GM23338 (cell line): Measurements from ENCODE around the gene APCDD1L. TPM values are rescaled to one million over a fixed set of nuclear protein-coding genes. Genes with fewer than 3 reads are reported as not detected.

ENCODE experiments used
- ATAC-seq: fragments of 200-7000 bp; cut with Tn5 transposase; 3 replicates; pipeline ENCODE4 v1.9.1; 2020
- DNase-seq: peaks from one replicate; pipeline ENCODE4 v3.0.0-alpha.2; 2015; ENCODE audit warnings: low spot score
- H2AFZ ChIP-seq: fragments of 200-600 bp; sonication (generic); 2 replicates; pipeline ENCODE4 v1.8.0; 2016; ENCODE audit warnings: antibody characterized with exemption, mild to moderate bottlenecking, moderate library complexity
- H3F3A ChIP-seq: fragments of 200-600 bp; sonication (generic); replicated peaks from 2 replicates; pipeline ENCODE4 v1.8.0; 2017; ENCODE audit warnings: antibody characterized with exemption, mixed run types, low read depth
- H3K27ac ChIP-seq: fragments of 200-600 bp; sonication (generic); 2 replicates; pipeline ENCODE4 v1.6.1; 2016; ENCODE audit warnings: low read depth
- H3K27me3 ChIP-seq: fragments of 200-600 bp; sonication (generic); 2 replicates; pipeline ENCODE4 v1.8.0; 2016; ENCODE audit warnings: mild to moderate bottlenecking, mixed run types, moderate library complexity; ENCODE audit not compliant: insufficient read depth
- H3K36me3 ChIP-seq: fragments of 200-600 bp; sonication (generic); 2 replicates; pipeline ENCODE4 v1.8.0; 2016; ENCODE audit warnings: mild to moderate bottlenecking; ENCODE audit not compliant: insufficient read depth
- H3K4me1 ChIP-seq: fragments of 200-600 bp; sonication (generic); 2 replicates; pipeline ENCODE4 v1.8.0; 2016; ENCODE audit warnings: mild to moderate bottlenecking, moderate library complexity; ENCODE audit not compliant: insufficient read depth
- H3K4me2 ChIP-seq: fragments of 200-600 bp; sonication (generic); 2 replicates; pipeline ENCODE4 v1.7.1; 2017; ENCODE audit warnings: mixed run types
- H3K4me3 ChIP-seq: fragments of 200-600 bp; sonication (generic); 2 replicates; pipeline ENCODE4 v1.6.1; 2016; ENCODE audit warnings: mixed run types
- H3K79me2 ChIP-seq: fragments of 200-600 bp; sonication (generic); replicated peaks from 2 replicates; pipeline ENCODE4 v1.8.0; 2017; ENCODE audit warnings: mild to moderate bottlenecking; ENCODE audit not compliant: insufficient read depth
- H3K9me2 ChIP-seq: fragments of 200-600 bp; sonication (generic); 2 replicates; pipeline ENCODE4 v1.8.0; 2017; ENCODE audit not compliant: insufficient read depth
- H4K20me1 ChIP-seq: fragments of 200-600 bp; sonication (generic); replicated peaks from 2 replicates; pipeline ENCODE4 v1.8.0; 2017; ENCODE audit warnings: mild to moderate bottlenecking; ENCODE audit not compliant: insufficient read depth
- H3K27ac Mint-ChIP-seq: 2 replicates; pipeline ENCODE4 v1.8.0; 2020; ENCODE audit warnings: inconsistent platforms, mild to moderate bottlenecking, moderate library complexity, mixed read lengths
- H3K27me3 Mint-ChIP-seq: 3 replicates; pipeline ENCODE4 v1.8.0; 2022; ENCODE audit warnings: low read depth, mild to moderate bottlenecking, moderate library complexity, mixed read lengths, inconsistent platforms; ENCODE audit not compliant: insufficient read depth, poor library complexity
- H3K36me3 Mint-ChIP-seq: 3 replicates; pipeline ENCODE4 v1.8.0; 2021; ENCODE audit warnings: low read depth, mild to moderate bottlenecking, inconsistent platforms, moderate library complexity, mixed read lengths
- H3K4me1 Mint-ChIP-seq: 3 replicates; pipeline ENCODE4 v1.8.0; 2020; ENCODE audit warnings: mild to moderate bottlenecking, inconsistent platforms, mixed read lengths
- H3K4me3 Mint-ChIP-seq: 3 replicates; pipeline ENCODE4 v1.8.0; 2021; ENCODE audit warnings: moderate library complexity, mild to moderate bottlenecking, inconsistent platforms, mixed read lengths
- H3K9me3 Mint-ChIP-seq: 3 replicates; pipeline ENCODE4 v1.8.0; 2020; ENCODE audit warnings: moderate library complexity, mild to moderate bottlenecking, inconsistent platforms, mixed read lengths
- CREB1 ChIP-seq: fragments of 250-450 bp; sonication (Bioruptor Pico); IDR thresholded peaks from 2 replicates; pipeline ENCODE4 v1.5.0; 2020; ENCODE audit warnings: low read depth, mild to moderate bottlenecking, moderate library complexity
- CTCF ChIP-seq, 2 experiments: fragments of 200-600 bp in 1 of 2; sonication (generic) in 1 of 2; conservative IDR thresholded peaks; 2 replicates each; pipeline versions ENCODE4 v1.5.1 to v1.6.1; 2016 to 2017; ENCODE audit warnings: antibody characterized with exemption in 2 of 2, low read depth in 2 of 2, mild to moderate bottlenecking in 2 of 2, moderate library complexity in 1 of 2
- EZH2 ChIP-seq: fragments of 200-600 bp; sonication (generic); IDR thresholded peaks from one replicate; pipeline ENCODE4 v1.8.0; 2017; ENCODE audit warnings: antibody characterized with exemption, mild to moderate bottlenecking, low read depth; ENCODE audit not compliant: unreplicated experiment
- EZH2phosphoT487 ChIP-seq: fragments of 200-600 bp; sonication (generic); IDR thresholded peaks from one replicate; pipeline ENCODE4 v1.8.1; 2018; ENCODE audit warnings: antibody characterized with exemption; ENCODE audit not compliant: unreplicated experiment
- JUNB ChIP-seq: IDR thresholded peaks from one replicate; pipeline ENCODE4 v1.6.1; 2016; ENCODE audit warnings: antibody characterized with exemption; ENCODE audit not compliant: unreplicated experiment
- NANOG ChIP-seq: IDR thresholded peaks from 2 replicates; pipeline ENCODE4 v1.6.1; 2016; ENCODE audit warnings: antibody characterized with exemption, borderline replicate concordance
- POLR2AphosphoS5 ChIP-seq: IDR thresholded peaks from 2 replicates; pipeline ENCODE4 v1.6.1; 2016; ENCODE audit warnings: antibody characterized with exemption, low read depth
- REST ChIP-seq: IDR thresholded peaks from one replicate; pipeline ENCODE4 v1.6.1; 2018; ENCODE audit warnings: antibody characterized with exemption; ENCODE audit not compliant: unreplicated experiment
- STAT1 ChIP-seq: IDR thresholded peaks from one replicate; pipeline ENCODE4 v1.6.1; 2016; ENCODE audit warnings: antibody characterized with exemption; ENCODE audit not compliant: unreplicated experiment
- ZNF114 ChIP-seq: fragments of 250-450 bp; sonication (Bioruptor Pico); IDR thresholded peaks from 2 replicates; pipeline ENCODE4 v1.5.0; 2020; ENCODE audit warnings: mild to moderate bottlenecking, moderate library complexity
- ZNF331 ChIP-seq: fragments of 250-450 bp; sonication (Bioruptor Pico); IDR thresholded peaks from 2 replicates; pipeline ENCODE4 v1.5.0; 2020; ENCODE audit warnings: low read depth, mild to moderate bottlenecking, moderate library complexity
- polyA plus RNA-seq: library from polyadenylated mRNA; unstranded; fragments of >200 nt; fragmentation: Nextera tagmentation; extraction: Ambion mirVana; gene quantifications from 2 replicates; pipeline ENCODE4 v1.2.1, GENCODE V29; 2016
- total RNA-seq: library from RNA; depleted of rRNA; stranded (reverse); fragments of >200 nt; shearing (Covaris generic); gene quantifications from 2 replicates; pipeline ENCODE4 v1.2.3, GENCODE V29; 2014
- TF ChIP-seq, protein P1 (sequence below): IDR thresholded peaks from 2 replicates; pipeline ENCODE4 v1.6.1; 2016; ENCODE audit warnings: antibody characterized with exemption

APCDD1L gene
- total and polyA plus RNA-seq, 2 experiments from 2014 or later = 1.8 to 4.6 TPM

DNA sequence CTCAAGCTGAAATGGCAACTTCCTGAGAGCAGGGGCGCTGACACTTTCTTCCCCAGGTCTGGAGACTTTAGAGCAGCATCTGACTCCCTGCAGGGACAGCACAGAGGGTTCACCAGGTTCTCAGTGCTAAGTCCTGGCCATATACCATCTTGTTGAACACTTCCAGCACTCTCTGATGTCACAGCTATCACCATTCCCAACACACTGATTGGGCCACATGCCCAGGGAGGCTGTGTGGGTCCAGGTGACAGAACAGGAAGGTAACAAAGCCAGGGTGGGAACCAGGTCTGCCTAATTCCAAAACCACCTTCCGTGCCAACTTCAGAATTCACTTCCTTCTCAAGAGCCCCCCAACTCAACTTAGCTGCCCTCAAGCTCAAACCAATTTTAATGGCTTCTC, 4.3 kb downstream of the APCDD1L start:
- H3K36me3 ChIP-seq = no peaks in the 10 kb centered on the region; the same call in 1 of the 2 replicates
- Mint-ChIP-seq H3K27ac (no peak overlapping the region), H3K27me3 (peaks cover 40% of the 10 kb centered on the region), H3K4me3 (no peak overlapping the region), H3K9me3 (peaks cover 22% of the 10 kb centered on the region; the same call in 2 of the 3 replicates), H3K36me3 (peaks cover 17% of the 10 kb centered on the region), H3K4me1 (peaks cover 14% of the 10 kb centered on the region; the same call in 2 of the 3 replicates)
- H4K20me1 ChIP-seq = no peaks in the 10 kb centered on the region
- peaks cover 5% of the 10 kb centered on the region; the same call in 1 of the 2 replicates for H3F3A ChIP-seq
- H2AFZ ChIP-seq = no peak overlapping the region
- H3K4me2 ChIP-seq = no peak overlapping the region
- TF ChIP-seq, protein P1, sequence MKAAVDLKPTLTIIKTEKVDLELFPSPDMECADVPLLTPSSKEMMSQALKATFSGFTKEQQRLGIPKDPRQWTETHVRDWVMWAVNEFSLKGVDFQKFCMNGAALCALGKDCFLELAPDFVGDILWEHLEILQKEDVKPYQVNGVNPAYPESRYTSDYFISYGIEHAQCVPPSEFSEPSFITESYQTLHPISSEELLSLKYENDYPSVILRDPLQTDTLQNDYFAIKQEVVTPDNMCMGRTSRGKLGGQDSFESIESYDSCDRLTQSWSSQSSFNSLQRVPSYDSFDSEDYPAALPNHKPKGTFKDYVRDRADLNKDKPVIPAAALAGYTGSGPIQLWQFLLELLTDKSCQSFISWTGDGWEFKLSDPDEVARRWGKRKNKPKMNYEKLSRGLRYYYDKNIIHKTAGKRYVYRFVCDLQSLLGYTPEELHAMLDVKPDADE = no peak
- TF ChIP-seq JUNB (no peak), POLR2AphosphoS5 (no peak), ZNF114 (no peak), STAT1 (no peak), NANOG (no peak), EZH2phosphoT487 (no peak), ZNF331 (CRISPR knock-in tag) (no peak), REST (no peak)
- no peak overlapping the region for H3K4me3 ChIP-seq
- no peaks in the 10 kb centered on the region for H3K79me2 ChIP-seq
- ATAC-seq (no peak), DNase-seq (no peak)
- no peak overlapping the region for H3K27ac ChIP-seq
- H3K27me3 ChIP-seq = peaks cover 36% of the 10 kb centered on the region
- no peaks in the 10 kb centered on the region; the same call in 1 of the 2 replicates for H3K9me2 ChIP-seq
- peaks cover 21% of the 10 kb centered on the region; the same call in 1 of the 2 replicates for H3K4me1 ChIP-seq

DNA sequence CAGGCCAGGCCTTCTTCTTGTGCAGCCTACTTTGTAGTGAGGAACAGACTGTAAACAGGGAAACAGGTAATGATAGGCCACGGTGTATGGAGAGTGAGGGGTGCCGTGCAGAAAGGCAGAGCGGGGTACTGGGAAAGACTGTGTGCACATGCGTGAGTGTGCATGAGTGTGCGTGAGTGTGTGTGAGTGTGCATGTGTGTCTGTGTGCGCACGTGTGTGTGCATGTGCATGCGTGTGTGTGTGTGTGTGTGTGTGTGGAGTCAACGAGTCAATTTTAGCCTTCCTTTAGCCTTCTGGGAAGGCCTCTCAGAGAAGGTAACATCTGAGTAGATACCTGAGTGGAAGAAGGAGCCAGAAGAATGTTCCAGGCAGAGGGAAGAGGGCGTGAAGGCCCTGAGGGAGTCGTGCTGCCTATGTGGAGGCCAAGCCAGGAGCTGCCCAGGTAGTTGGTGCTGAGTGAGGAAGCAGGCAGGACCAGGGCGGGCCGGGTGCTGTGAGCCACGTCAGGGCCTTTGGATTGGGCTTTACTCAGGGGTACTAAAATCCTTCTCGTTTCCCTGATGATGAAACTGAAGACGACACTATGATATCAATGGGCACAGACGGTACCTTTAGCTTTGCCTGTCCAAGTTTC, 6.3 kb downstream of the APCDD1L start:
- Mint-ChIP-seq H3K36me3 (peaks cover 20% of the 10 kb centered on the region), H3K4me3 (no peak overlapping the region), H3K27me3 (peaks cover 25% of the 10 kb centered on the region), H3K27ac (no peak overlapping the region), H3K4me1 (peaks cover 9% of the 10 kb centered on the region; the same call in 2 of the 3 replicates), H3K9me3 (peaks cover 27% of the 10 kb centered on the region; the same call in 2 of the 3 replicates)
- Histone ChIP-seq H3K4me3 (no peak overlapping the region), H3K4me1 (peaks cover 12% of the 10 kb centered on the region; the same call in 1 of the 2 replicates), H3K4me2 (no peak overlapping the region), H3K9me2 (no peaks in the 10 kb centered on the region; the same call in 1 of the 2 replicates), H3K27ac (no peak overlapping the region), H2AFZ (no peak overlapping the region), H4K20me1 (no peaks in the 10 kb centered on the region), H3K27me3 (peaks cover 16% of the 10 kb centered on the region), H3F3A (no peaks in the 10 kb centered on the region), H3K36me3 (no peaks in the 10 kb centered on the region; the same call in 1 of the 2 replicates), H3K79me2 (no peaks in the 10 kb centered on the region)
- no peak for DNase-seq
- ATAC-seq = no peak
- TF ChIP-seq NANOG (no peak), CTCF (conservative IDR thresholded peaks at IDR 0.05; ENCODE audit: low read depth in 2 of 2) (no peak), STAT1 (no peak), ZNF114 (no peak), REST (no peak), JUNB (no peak), CREB1 (CRISPR knock-in tag) (no peak), EZH2phosphoT487 (no peak), EZH2 (no peak)
- TF ChIP-seq, protein P1 = no peak
